HG03108 (cell line): ENCODE measurements around the gene SIPA1L3.
"Not testable (repeated sequence)": the region's sequence is repeated elsewhere in the genome, so short reads cannot be mapped to it uniquely, and the experiment has no call there.

Experiments
- ATAC-seq: cut with Tn5 transposase; IDR thresholded peaks from one replicate; pipeline ENCODE4 v1.9.1; 2021; ENCODE audit warnings: moderate library complexity; ENCODE audit not compliant: unreplicated experiment

SIPA1L3 gene

DNA sequence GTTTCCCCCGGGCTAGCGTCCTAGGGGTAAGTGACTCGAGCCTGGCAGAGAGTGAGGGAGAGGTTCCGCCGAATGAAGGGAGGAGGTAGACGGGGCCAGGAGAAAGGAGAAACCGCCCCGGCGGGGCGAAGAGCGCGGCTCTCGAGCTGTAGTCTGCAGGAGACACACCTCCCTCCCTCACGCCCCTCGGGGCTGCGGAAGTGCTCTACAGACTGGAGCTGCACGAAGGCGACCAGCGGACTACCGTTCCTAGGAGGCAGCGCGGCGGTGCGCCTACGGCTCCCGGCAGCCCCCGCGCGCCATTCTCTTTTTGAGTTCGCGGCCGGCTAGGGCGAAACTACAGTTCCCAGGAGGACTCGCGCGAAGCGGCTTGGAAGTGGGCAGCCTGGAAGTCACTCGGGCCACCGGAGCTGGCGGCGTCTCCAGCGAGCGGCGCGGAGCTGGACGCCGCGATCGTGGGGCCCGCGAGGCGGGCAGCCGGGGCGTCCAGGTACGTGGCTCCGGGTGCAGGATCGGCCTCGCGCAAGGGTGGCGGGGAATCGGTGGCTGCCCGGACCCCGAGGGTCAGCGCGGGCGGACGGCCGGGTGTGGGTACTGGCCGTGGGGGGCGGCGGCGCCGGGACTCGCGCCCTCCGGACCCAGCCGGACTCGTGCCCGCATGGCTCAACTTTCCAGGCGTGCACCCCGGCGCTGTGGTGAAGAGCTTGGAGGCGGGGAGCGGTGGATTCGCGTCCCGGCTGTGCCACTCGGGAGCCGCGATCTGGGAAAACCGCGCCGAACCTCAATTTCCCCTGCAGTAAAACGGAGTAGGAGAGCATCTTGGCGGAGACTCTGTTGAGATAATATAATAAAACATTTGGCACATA, at the start of gene SIPA1L3:
Gene SIPA1L3 (plus strand): TSS at position 340 of the 866 bp plus-strand sequence. CDS start 174,358 bp downstream, outside the sequence.
- ATAC-seq, result peak; percentile 85

DNA sequence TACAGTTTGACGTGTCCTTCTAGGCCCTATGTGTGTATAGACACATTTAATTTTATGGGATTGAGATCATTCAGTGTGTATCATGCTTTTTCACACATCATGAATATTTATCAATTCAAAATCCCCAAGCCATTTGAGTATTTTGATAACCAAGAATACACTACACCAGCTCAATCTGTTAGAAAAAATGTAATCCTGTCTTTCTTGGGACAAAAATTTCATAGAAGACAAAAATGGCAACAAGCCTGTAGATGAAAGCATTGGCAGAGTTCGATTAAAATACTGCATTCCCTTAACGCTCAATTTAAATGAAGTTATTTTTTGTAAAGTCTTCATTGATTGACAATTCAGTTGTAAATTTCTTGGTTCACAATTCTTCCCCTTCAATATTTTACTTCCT, 42.5 kb upstream of the SIPA1L3 start:
- no peak for ATAC-seq

DNA sequence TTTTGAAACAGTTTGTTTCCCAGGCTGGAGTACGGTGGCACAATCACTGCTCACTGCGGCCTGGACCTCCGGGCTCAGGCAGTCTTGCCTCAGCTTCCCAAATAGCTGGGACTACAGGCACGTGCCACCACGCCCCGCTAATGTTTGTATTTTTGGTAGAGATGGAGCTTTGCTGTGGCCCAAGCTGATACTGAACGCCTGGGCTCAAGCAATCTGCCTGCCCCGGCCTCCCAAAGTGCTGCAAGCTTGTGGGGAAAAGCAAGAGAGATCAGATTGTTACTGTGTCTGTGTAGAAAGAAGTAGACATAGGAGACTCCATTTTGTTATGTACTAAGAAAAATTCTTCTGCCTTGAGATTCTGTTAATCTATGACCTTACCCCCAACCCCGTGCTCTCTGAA, 41.1 kb upstream of the SIPA1L3 start:
- not testable (repeated sequence) for ATAC-seq

DNA sequence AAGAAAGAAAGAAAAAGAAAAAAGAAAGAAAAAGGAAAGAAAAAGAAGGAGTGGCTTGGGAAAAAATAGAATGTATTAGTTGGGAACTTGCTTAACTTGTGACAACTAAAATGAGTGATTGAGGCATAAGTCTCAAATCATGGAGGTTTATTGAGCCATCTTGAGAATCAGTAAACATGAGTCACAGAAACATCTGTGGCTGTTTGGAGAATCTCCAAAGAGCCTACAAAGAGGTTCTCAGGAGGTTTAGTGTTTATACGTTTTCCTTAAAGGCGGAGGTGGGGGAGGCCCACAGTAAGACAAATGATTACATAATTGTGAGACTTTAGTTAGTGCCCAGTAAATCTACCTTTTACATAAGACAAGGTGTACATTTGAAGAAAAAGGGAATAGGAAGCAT, 39.2 kb upstream of the SIPA1L3 start:
- no peak for ATAC-seq

DNA sequence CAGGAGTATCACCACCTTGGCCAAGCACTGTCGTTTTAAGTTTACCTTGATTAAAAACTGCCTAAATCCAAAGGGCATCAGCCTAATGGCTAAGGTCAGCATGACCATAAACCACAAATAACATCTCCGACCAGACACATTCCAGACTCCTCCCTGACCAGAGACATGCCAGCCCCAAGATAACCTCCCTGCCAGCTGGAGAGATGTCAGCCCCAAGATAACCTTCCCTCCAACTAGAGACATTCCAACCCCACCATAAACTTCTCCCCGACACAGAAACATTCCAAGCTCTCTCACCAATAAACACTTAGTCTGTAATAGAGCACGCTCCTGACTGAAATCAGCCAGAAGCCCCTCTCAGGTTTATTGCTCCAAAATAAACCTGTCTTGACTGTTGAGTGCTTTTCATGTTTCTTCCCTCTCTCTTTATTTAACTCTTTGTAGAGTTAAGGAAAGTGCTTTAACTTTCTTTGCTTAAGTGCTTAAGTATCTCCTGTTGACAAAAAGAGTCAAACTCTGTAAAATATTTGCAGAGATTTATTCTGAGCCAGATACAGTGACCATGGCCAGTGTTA, 37.2 kb upstream of the SIPA1L3 start:
- no peak for ATAC-seq

DNA sequence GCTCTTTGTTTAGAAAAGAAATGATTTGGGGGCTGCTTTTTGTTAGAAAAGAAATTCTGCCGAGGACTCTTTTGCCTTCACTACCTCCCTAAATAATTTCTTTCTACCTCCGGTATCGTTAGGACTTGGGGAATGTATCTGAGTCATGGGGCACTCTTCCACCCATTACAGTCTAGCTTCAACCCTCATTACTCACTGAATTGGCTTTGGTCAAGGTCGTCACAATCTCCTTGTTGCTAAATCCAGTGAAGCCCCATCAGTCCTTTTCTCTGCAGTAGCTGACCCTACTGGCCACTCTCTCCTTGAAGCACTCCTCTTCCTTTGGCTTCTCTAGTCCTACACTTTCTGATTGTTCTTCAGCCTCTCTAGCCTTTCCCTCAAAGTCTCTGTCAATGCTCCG, 34.6 kb upstream of the SIPA1L3 start:
- ATAC-seq, result no peak

DNA sequence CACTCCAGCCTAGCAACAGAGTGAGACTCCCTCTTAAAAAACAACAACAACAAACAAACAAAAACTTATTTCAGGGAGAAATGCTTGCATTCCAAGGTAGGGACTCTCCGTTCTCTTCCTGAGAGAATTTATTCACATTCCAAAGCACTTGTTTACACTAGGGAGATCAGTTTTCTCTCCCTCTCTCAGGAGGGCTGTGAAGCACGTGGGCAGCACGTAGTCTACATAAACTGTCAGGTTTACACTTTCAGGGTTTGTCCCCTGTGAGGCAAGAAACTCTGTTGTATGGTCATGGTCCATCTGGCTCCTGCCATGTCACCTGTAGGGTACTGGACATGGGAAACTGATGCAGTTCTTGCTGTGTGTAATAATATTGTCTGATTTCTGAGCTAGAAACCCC, 32.2 kb upstream of the SIPA1L3 start:
- ATAC-seq, result no peak

DNA sequence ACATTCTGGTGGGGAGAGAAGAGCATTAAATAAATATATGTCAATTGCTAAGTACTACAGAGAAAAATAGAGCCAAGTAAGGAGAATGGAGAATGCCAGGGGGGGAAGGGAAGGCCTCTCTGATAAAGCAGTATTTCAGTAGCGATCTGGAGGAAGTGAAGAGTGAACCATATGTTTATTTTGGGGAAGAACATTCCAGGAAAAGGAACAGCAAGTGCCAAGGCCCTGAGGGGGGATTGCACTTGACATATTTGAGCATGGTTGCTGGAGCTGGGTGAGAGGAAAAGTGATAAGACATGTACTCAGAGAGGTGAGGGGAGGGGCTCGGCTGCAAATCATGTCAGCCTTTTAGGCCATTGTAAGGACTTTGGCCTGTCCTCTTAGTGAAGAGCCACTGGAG, 31.0 kb upstream of the SIPA1L3 start:
- ATAC-seq, result no peak

- no peak for ATAC-seq
Observed at GRCh38 chr19:37877147-37877546, 29.9 kb upstream of the SIPA1L3 start.

DNA sequence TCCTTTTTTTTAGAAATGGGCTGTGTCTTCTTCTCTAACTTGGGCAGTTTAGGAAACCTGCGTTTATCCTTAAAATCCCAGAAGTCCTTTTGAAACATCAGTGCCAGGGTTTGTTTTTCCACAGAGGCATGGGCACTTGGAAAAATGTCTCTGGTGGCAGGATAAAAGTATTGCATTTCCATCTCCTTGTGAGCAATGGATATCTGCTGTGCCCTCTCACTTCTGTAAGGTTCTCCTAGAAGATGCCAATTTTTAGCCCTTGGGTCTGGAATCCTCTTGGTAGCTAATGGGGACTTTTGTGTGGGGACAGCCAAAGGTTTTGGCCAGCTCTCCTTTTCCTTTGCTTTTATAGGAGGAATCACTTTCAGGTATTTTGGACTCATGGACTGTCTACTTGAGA, 21.6 kb upstream of the SIPA1L3 start:
- no peak for ATAC-seq

DNA sequence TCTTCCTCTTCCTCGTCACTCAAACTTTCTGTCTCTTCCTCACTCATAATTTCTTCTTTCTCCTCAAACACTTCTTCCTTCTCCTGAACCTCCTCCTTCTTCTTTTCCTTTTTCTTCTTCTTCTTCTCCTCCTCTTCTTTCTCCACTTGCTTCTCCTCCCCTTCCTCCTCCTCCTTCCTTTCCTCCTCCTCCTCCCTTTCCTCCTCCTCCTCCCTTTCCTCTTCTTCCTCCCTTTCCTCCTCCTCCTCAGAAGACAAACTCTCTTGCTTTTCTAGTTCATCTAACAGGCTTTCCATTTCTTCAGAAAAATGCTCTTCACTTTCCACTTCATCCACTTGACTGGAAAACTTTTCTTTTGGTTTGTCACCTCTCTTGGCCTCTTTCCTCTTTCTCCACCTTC, 20.4 kb upstream of the SIPA1L3 start:
- no peak for ATAC-seq

- ATAC-seq, result no peak
Observed at GRCh38 chr19:37893845-37894575, 13.0 kb upstream of the SIPA1L3 start.

DNA sequence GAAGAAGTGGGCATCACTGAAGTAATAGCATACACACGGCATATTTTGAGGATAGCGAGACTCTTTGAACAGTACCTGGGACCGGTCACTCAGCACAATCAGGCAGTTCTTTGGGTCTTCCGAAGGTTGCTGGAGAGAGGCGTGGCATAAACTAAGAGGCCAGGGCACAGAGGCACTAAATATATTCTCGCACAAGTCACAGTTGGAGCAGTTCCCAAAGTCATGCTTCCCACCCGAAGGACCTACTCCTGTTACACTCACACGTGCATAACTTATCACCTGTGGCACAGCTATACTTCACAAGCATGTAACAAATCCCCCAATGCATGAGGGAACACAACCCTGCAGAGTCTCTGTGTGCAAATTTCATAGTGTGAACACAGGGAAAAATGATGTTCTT, 10.8 kb upstream of the SIPA1L3 start:
- ATAC-seq, result no peak

GRCh38 chr19:37899453-37899852, 7.6 kb upstream of the SIPA1L3 start:
- no peak for ATAC-seq

GRCh38 chr19:37899966-37900365, 7.0 kb upstream of the SIPA1L3 start:
- no peak for ATAC-seq

DNA sequence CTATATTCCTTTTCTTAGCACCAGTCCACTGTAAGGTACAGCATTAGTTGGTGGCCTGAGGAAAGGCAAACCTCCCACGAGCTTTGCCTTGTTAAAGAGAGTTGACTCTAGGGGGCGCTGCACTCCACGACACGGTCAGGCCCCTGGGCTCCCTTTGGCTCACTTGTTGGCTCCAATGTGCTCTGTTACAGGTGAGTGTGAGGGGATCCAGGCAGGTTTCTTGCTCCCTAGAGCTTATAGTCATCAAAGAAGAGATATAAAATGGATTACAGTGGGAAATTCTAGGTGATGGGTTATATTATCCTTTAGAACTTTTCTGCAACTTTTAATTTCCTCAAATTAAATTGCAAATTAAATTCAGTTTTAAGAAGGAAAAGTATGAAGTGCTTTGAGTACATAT, 4.3 kb upstream of the SIPA1L3 start:
- no peak for ATAC-seq

DNA sequence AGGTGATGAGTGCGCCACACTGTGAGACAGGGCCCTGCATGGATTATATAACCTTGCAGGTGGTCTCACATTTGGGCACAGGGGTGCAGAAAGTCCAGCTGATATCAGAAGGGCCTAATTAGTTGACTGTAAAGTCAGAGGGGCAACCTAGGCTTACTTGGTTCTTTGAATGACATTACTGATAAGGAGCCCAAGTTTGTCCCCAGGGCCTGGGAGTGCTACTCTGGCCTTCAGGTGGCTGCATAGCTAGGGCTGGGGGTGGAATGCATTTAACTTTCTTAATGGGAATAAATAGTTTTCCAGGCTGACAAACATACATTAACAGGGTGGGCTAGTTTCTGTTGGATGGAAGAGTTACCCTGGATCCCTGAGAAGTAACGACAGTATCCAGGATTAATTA, 3.9 kb upstream of the SIPA1L3 start:
- ATAC-seq, result no peak

DNA sequence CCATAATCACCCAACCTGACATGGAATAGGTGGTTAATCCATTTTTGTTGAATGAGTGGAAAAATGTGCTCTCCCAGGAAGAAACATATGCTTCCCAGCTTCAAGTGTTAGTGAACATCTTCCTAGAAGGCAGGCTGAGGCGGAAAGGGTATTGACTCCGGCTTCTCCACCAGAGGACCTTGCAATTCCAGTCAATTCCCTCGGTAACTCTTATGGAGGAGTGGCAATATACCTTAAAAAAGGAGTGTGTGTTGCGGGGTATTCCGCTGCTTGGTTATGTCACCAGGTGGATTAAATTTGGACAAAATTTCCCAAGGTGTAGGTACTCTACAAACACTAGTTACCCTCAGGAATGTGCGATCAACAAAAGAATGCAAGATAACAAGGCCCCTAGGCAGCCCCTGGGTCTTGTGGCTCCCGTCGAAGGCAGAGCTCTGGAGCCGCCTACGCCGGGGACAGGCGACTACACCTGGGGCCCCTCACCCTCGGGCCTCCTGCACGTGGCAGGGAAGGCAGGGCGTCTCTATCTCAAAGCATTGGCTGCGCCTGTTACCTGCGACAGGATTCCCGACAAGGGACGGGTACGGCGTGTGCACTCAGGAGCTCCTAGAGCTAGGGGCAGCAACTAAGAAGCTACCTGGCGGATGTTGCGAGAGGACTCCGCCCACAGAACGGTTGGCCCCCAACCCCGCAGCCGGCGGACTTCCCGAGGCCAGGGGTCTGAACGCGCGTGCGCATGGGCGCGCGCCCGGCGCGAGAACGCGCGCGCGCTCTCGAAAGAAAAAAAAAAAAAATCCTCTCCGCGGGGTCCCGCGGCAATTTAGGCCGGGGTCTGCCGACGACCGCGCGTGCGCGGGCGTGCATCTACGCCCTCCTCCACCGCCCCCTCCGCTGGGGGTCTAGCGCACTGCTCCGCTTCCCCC, 801 bp upstream of the SIPA1L3 start, which contains the start of gene WDR87:
Gene WDR87 (minus strand): TSS at position 649 of the 923 bp plus-strand sequence. CDS start 8,355 bp downstream, outside the sequence.
- no peak for ATAC-seq

GRCh38 chr19:37907735-37908455, 887 bp downstream of the SIPA1L3 start:
- ATAC-seq, result no peak

DNA sequence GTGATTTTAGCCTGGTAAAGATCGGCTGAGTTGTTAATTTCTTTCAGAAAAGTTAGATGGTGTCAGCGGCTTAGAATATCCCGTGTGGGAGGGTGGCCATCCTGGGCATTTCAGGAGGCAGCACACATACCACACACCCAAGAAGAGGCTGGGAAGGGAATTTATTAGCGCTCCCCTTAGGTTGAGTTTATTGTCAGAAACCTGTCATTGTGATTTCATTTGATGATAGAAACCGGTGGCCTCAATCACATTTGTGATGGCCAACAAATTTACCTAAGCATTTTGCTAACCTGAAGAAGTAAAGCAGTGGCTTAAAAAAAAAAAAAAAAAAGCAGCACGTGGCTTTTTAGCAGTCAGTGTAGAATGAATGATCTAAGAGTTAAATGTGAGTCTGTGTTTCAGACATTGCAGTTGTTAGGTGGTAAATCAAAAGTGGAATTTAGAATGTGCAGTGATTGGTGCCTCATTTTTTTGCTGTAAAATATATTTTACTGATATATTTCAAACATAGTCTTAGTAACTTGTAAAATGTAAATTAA, 2.7 kb downstream of the SIPA1L3 start:
- ATAC-seq, result no peak
